Activated T-cell treated with anti-CD3 and anti-CD28 coated beads, Interleukin-2, amount 50 U/mL, for 24 hours (primary cell): ENCODE data around the gene FEM1B.

Experiments used
- DNase-seq: peaks from one replicate; pipeline ENCODE4 v3.0.0-alpha.2; 2020
- H3K27ac Mint-ChIP-seq: 2 replicates; pipeline ENCODE4 v1.8.0; 2020; ENCODE audit warnings: mild to moderate bottlenecking, mixed read lengths
- H3K27me3 Mint-ChIP-seq: 2 replicates; pipeline ENCODE4 v1.8.0; 2020; ENCODE audit warnings: mixed read lengths
- H3K36me3 Mint-ChIP-seq: 2 replicates; pipeline ENCODE4 v1.8.0; 2020; ENCODE audit warnings: low read depth, mixed read lengths
- H3K4me1 Mint-ChIP-seq: 2 replicates; pipeline ENCODE4 v1.8.0; 2020; ENCODE audit warnings: low read depth, mixed read lengths
- H3K4me3 Mint-ChIP-seq: 2 replicates; pipeline ENCODE4 v1.8.0; 2020; ENCODE audit warnings: mild to moderate bottlenecking, moderate library complexity, mixed read lengths
- H3K9me3 Mint-ChIP-seq: 2 replicates; pipeline ENCODE4 v1.8.0; 2020; ENCODE audit warnings: mixed read lengths

Gene FEM1B

GRCh38 chr15:68303560-68304436 lies 26.3 kb downstream of the FEM1B start:
- DNase-seq, result no peak
- no peak overlapping the region for H3K4me3 Mint-ChIP-seq
- H3K27ac Mint-ChIP-seq, result no peak overlapping the region
- H3K27me3 Mint-ChIP-seq, result no peaks in the 10 kb centered on the region
- H3K36me3 Mint-ChIP-seq, result peaks cover under 1% of the 10 kb centered on the region
- no peaks in the 10 kb centered on the region for H3K9me3 Mint-ChIP-seq
- H3K4me1 Mint-ChIP-seq, result peaks cover 22% of the 10 kb centered on the region

- no peak for DNase-seq
- Mint-ChIP-seq H3K36me3 (no peaks in the 10 kb centered on the region), H3K9me3 (no peaks in the 10 kb centered on the region), H3K4me3 (no peak overlapping the region), H3K4me1 (peaks cover 13% of the 10 kb centered on the region), H3K27me3 (no peaks in the 10 kb centered on the region), H3K27ac (no peak overlapping the region)
Observed at GRCh38 chr15:68304589-68305337, 27.2 kb downstream of the FEM1B start.

GRCh38 chr15:68305420-68305871 lies 27.9 kb downstream of the FEM1B start:
- DNase-seq, result no peak
- Mint-ChIP-seq H3K4me3 (no peak overlapping the region), H3K27ac (no peak overlapping the region), H3K36me3 (no peaks in the 10 kb centered on the region), H3K27me3 (no peaks in the 10 kb centered on the region), H3K9me3 (no peaks in the 10 kb centered on the region), H3K4me1 (peaks cover 12% of the 10 kb centered on the region)

- no peaks in the 10 kb centered on the region for H3K36me3 Mint-ChIP-seq
- no peaks in the 10 kb centered on the region for H3K27me3 Mint-ChIP-seq
- no peak for DNase-seq
- H3K9me3 Mint-ChIP-seq, result no peaks in the 10 kb centered on the region
- peaks cover 8% of the 10 kb centered on the region for H3K4me1 Mint-ChIP-seq
- H3K4me3 Mint-ChIP-seq, result no peak overlapping the region
- H3K27ac Mint-ChIP-seq, result no peak overlapping the region
Observed at GRCh38 chr15:68307131-68307928, 29.8 kb downstream of the FEM1B start.

GRCh38 chr15:68309024-68309423 lies 31.5 kb downstream of the FEM1B start:
- H3K4me1 Mint-ChIP-seq, result peaks cover 8% of the 10 kb centered on the region
- DNase-seq, result no peak
- H3K4me3 Mint-ChIP-seq, result no peak overlapping the region
- H3K27ac Mint-ChIP-seq, result no peak overlapping the region
- H3K36me3 Mint-ChIP-seq, result no peaks in the 10 kb centered on the region
- H3K27me3 Mint-ChIP-seq, result no peaks in the 10 kb centered on the region
- H3K9me3 Mint-ChIP-seq, result no peaks in the 10 kb centered on the region

GRCh38 chr15:68310178-68310803 lies 32.7 kb downstream of the FEM1B start:
- no peak overlapping the region for H3K4me3 Mint-ChIP-seq
- H3K27ac Mint-ChIP-seq, result no peak overlapping the region
- no peaks in the 10 kb centered on the region for H3K36me3 Mint-ChIP-seq
- H3K27me3 Mint-ChIP-seq, result no peaks in the 10 kb centered on the region
- H3K9me3 Mint-ChIP-seq, result no peaks in the 10 kb centered on the region
- peak; percentile 20 for DNase-seq
- peaks cover 8% of the 10 kb centered on the region for H3K4me1 Mint-ChIP-seq

GRCh38 chr15:68310804-68311463 lies 33.4 kb downstream of the FEM1B start:
- Mint-ChIP-seq H3K9me3 (no peaks in the 10 kb centered on the region), H3K27me3 (no peaks in the 10 kb centered on the region), H3K4me3 (no peak overlapping the region), H3K36me3 (no peaks in the 10 kb centered on the region), H3K4me1 (peaks cover 8% of the 10 kb centered on the region), H3K27ac (no peak overlapping the region)
- peak; percentile 21 for DNase-seq

- no peak for DNase-seq
- Mint-ChIP-seq H3K27me3 (no peaks in the 10 kb centered on the region), H3K4me1 (peaks cover 3% of the 10 kb centered on the region), H3K27ac (no peak overlapping the region), H3K36me3 (no peaks in the 10 kb centered on the region), H3K4me3 (no peak overlapping the region), H3K9me3 (no peaks in the 10 kb centered on the region)
Observed at GRCh38 chr15:68311464-68311835, 33.9 kb downstream of the FEM1B start.

- Mint-ChIP-seq H3K9me3 (no peaks in the 10 kb centered on the region), H3K27ac (no peak overlapping the region), H3K27me3 (no peaks in the 10 kb centered on the region), H3K36me3 (no peaks in the 10 kb centered on the region), H3K4me1 (no peaks in the 10 kb centered on the region), H3K4me3 (no peak overlapping the region)
- peak; percentile 3 for DNase-seq
Observed at GRCh38 chr15:68311859-68312557, 34.5 kb downstream of the FEM1B start.

GRCh38 chr15:68312701-68313204 lies 35.2 kb downstream of the FEM1B start:
- no peak overlapping the region for H3K27ac Mint-ChIP-seq

GRCh38 chr15:68313501-68314410 lies 36.2 kb downstream of the FEM1B start:
- no peaks in the 10 kb centered on the region for H3K36me3 Mint-ChIP-seq
- H3K4me3 Mint-ChIP-seq, result no peak overlapping the region
- no peaks in the 10 kb centered on the region for H3K9me3 Mint-ChIP-seq
- peak; percentile 17 for DNase-seq
- no peaks in the 10 kb centered on the region for H3K4me1 Mint-ChIP-seq
- no peak overlapping the region for H3K27ac Mint-ChIP-seq
- no peaks in the 10 kb centered on the region for H3K27me3 Mint-ChIP-seq

More at GRCh38 chr15:68312701-68313204, 35.2 kb downstream of the FEM1B start:
- Mint-ChIP-seq H3K4me3 (no peak overlapping the region), H3K36me3 (no peaks in the 10 kb centered on the region), H3K4me1 (no peaks in the 10 kb centered on the region), H3K27me3 (no peaks in the 10 kb centered on the region), H3K9me3 (no peaks in the 10 kb centered on the region)
- peak; percentile 26 for DNase-seq

GRCh38 chr15:68314563-68314962 lies 37.0 kb downstream of the FEM1B start:
- Mint-ChIP-seq H3K4me1 (no peaks in the 10 kb centered on the region), H3K4me3 (no peak overlapping the region), H3K36me3 (no peaks in the 10 kb centered on the region), H3K27me3 (no peaks in the 10 kb centered on the region), H3K27ac (no peak overlapping the region), H3K9me3 (no peaks in the 10 kb centered on the region)
- DNase-seq, result peak; percentile 6
